GM12878 (cell line): Measurements from ENCODE around the gene TET3.
"Not testable (repeated sequence)": the region's sequence is repeated elsewhere in the genome, so short reads cannot be mapped to it uniquely, and the experiment has no call there.

Experiments used
- CTCF ChIP-seq, 3 experiments: IDR thresholded peaks in 2 of 3; conservative IDR thresholded peaks in 1 of 3; 2 replicates each; pipeline ENCODE4 v1.5.1; 2011; ENCODE audit warnings: low read depth in 3 of 3, low read length in 3 of 3, mild to moderate bottlenecking in 3 of 3, control low read depth in 2 of 3, moderate library complexity in 2 of 3, inconsistent platforms in 1 of 3, mixed read lengths in 1 of 3; ENCODE audit not compliant: control insufficient read depth in 2 of 3, insufficient read depth in 1 of 3; ENCODE audit errors: extremely low read depth in 1 of 3
- NRF1 ChIP-seq: conservative IDR thresholded peaks from 2 replicates; pipeline ENCODE4 v1.6.1; 2011; ENCODE audit warnings: mild to moderate bottlenecking, low read depth, low read length, improper control_type of control experiment
- POLR2A ChIP-seq: IDR thresholded peaks from 2 replicates; pipeline ENCODE4 v1.6.1; 2011; ENCODE audit warnings: low read depth, mild to moderate bottlenecking, low read length
- POLR2AphosphoS5 ChIP-seq: IDR thresholded peaks from 2 replicates; pipeline ENCODE4 v1.6.1; 2011; ENCODE audit warnings: mild to moderate bottlenecking, low read length, inconsistent platforms
- RFX5 ChIP-seq: IDR thresholded peaks from 2 replicates; pipeline ENCODE4 v1.6.1; 2011; ENCODE audit warnings: low read depth, low read length, improper control_type of control experiment
- SP1 ChIP-seq: IDR thresholded peaks from one replicate; pipeline ENCODE4 v1.6.1; 2011; ENCODE audit warnings: low read depth, low read length
- TCF7 ChIP-seq: IDR thresholded peaks from 2 replicates; pipeline ENCODE4 v1.6.1; 2014; ENCODE audit warnings: antibody characterized with exemption, borderline replicate concordance
- YY1 ChIP-seq: IDR thresholded peaks from 2 replicates; pipeline ENCODE4 v1.6.1; 2011; ENCODE audit warnings: low read depth, mild to moderate bottlenecking, low read length
- ZSCAN29 ChIP-seq: fragments of 450-650 bp; IDR thresholded peaks from 2 replicates; pipeline ENCODE4 v1.6.1; 2017; ENCODE audit warnings: mild to moderate bottlenecking, moderate library complexity

- TF ChIP-seq NRF1; ZSCAN29; POLR2AphosphoS5; POLR2A; CTCF (IDR thresholded peaks at IDR 0.05 in 2 of 3, conservative IDR thresholded peaks at IDR 0.05 in 1 of 3; ENCODE audit: control insufficient read depth in 2 of 3, extremely low read depth in 1 of 3, insufficient read depth in 1 of 3, low read depth in 3 of 3, low read length in 3 of 3); SP1; TCF7; RFX5; YY1: not testable (repeated sequence)
Observed at GRCh38 chr2:73940066-73940465, 44.6 kb upstream of the TET3 start.
